ENCODE results near the gene IFITM1. TPM values are rescaled to one million over a fixed set of nuclear protein-coding genes. Genes with fewer than 3 reads are reported as not detected.
"Not testable (repeated sequence)": the region's sequence is repeated elsewhere in the genome, so short reads cannot be mapped to it uniquely, and the experiment has no call there.

The IFITM1 gene
- total RNA-seq, 2 experiments from 2014 or later: 1,182 to 1,374 TPM

- Mint-ChIP-seq H3K27ac (peak overlapping the region; percentile 93), H3K36me3 (peaks cover 38% of the 10 kb centered on the region), H3K4me3 (peak overlapping the region; percentile 84), H3K4me1 (peaks cover 26% of the 10 kb centered on the region)
- H3K9me3 Mint-ChIP-seq, H3K27me3 Mint-ChIP-seq: not testable (repeated sequence)
- POLR2A ChIA-PET: interaction anchor here (0.7 to 3.2 kb wide), 14 partner anchors 8 to 500 kb away, joined by 3 to 45 read pairs (median 4); partner anchors contain the start of genes IFITM2 and NLRP6
- DNase-seq (peak; percentile 73), ATAC-seq (ENCODE audit: low read depth) (peak; percentile 14)
Observed at GRCh38 chr11:319121-319887, 5.5 kb downstream of the IFITM1 start.

DNA sequence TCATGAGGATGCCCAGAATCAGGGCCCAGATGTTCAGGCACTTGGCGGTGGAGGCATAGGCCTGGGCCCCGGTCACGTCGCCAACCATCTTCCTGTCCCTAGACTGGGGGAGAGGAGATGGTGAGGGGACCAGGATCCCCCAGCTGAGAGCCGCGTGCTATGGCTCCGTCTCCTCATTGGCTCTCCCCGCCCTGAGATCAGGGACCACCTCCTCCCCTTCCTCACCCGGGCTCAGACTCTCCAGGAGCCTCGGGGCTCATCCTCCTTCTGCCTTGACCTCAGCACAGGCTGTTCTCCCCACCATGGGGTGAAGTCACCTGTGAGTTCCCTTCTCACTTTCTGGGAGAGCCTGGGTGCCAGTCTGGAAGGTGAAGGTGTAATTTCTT lies 6.0 kb downstream of the IFITM1 start:
- DNase-seq, H3K9me3 Mint-ChIP-seq, H3K27me3 Mint-ChIP-seq: not testable (repeated sequence)
- Mint-ChIP-seq H3K27ac (peak overlapping the region; percentile 93), H3K4me1 (peaks cover 31% of the 10 kb centered on the region), H3K36me3 (peaks cover 32% of the 10 kb centered on the region), H3K4me3 (peak overlapping the region; percentile 84)
- ATAC-seq (ENCODE audit: low read depth): peak; percentile 20
- POLR2A ChIA-PET: interaction anchor here (0.7 to 3.2 kb wide), 14 partner anchors 8 to 499 kb away, joined by 3 to 45 read pairs (median 4); partner anchors contain the start of genes IFITM2 and NLRP6

GRCh38 chr11:324156-324555 lies 10.3 kb downstream of the IFITM1 start:
- Mint-ChIP-seq H3K27ac (peak overlapping the region; percentile 67), H3K36me3 (peaks cover 9% of the 10 kb centered on the region), H3K4me1 (peaks cover 48% of the 10 kb centered on the region), H3K4me3 (peak overlapping the region; percentile 69), H3K27me3 (no peaks in the 10 kb centered on the region), H3K9me3 (no peaks in the 10 kb centered on the region)
- POLR2A ChIA-PET: interaction anchor here (0.8 to 6.2 kb wide), 8 partner anchors 12 to 126 kb away, joined by 3 to 71 read pairs (median 4); partner anchors contain the start of genes PTDSS2 and SIGIRR
- DNase-seq: peak; percentile 26
- no peak for ATAC-seq (ENCODE audit: low read depth)

DNA sequence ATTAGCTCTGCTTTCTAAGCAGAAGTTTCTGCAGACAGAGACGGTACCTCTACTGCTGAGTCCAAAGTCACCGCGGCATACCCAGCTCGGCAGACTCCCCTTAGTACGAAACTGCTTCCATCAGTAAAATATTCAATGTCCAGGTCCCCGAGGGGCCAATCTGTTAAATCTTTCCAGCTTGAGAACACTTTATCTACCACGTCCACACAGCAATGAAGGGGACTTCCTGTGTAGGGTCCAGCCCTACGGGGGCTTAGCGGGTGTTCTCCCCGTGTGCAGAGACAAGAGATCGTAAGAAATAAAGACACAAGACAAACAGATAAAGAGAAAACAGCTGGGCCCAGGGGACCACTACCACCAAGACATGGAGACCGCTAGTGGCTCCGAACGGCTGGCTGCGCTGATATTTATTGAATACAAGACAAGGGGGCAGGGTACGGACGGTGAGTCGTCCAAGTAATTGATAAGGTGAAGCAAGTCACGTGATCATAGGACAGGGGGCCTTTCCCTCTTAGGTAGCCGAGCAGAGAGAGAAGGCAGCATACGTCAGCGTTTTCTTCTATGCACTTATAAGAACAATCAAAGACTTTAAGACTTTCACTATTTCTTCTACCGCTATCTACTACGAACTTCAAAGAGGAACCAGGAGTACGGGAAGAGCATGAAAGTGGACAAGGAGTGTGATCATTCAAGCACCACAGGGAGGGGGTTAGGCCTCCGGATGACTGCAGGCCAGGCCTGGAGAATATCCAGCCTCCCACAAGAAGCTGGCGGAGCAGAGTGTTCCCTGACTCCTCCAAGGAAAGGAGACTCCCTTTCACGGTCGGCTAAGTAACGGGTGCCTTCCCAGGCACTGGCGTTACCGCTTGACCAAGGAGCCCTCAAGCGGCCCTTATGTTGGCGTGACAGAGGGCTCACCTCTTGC lies 11.0 kb downstream of the IFITM1 start:
- Mint-ChIP-seq H3K27ac (peak overlapping the region; percentile 67), H3K4me1 (peaks cover 53% of the 10 kb centered on the region), H3K4me3 (peak overlapping the region; percentile 69)
- not testable (repeated sequence) for H3K36me3 Mint-ChIP-seq; H3K27me3 Mint-ChIP-seq; H3K9me3 Mint-ChIP-seq; ATAC-seq (ENCODE audit: low read depth)
- POLR2A ChIA-PET: interaction anchor here (0.6 to 6.2 kb wide), 10 partner anchors 8 to 126 kb away, joined by 3 to 71 read pairs (median 4); partner anchors contain the start of genes PTDSS2 and SIGIRR
- peak; percentile 30 for DNase-seq

GRCh38 chr11:325796-326591 lies 12.2 kb downstream of the IFITM1 start:
- POLR2A ChIA-PET: interaction anchor here (0.6 to 6.2 kb wide), 14 partner anchors 9 to 123 kb away, joined by 3 to 103 read pairs (median 9); partner anchors contain the start of genes IFITM1, IFITM2 and NLRP6
- Mint-ChIP-seq H3K9me3 (no peaks in the 10 kb centered on the region), H3K4me1 (peaks cover 58% of the 10 kb centered on the region), H3K36me3 (peaks cover 1% of the 10 kb centered on the region), H3K4me3 (peak overlapping the region; percentile 86), H3K27ac (peak overlapping the region; percentile 100), H3K27me3 (no peaks in the 10 kb centered on the region)
- ATAC-seq (ENCODE audit: low read depth) (peak; percentile 7), DNase-seq (peak; percentile 22)

GRCh38 chr11:326592-326841 lies 12.7 kb downstream of the IFITM1 start:
- Mint-ChIP-seq H3K27ac (peak overlapping the region; percentile 100), H3K36me3 (peaks cover 4% of the 10 kb centered on the region), H3K27me3 (no peaks in the 10 kb centered on the region), H3K4me1 (peaks cover 63% of the 10 kb centered on the region), H3K4me3 (peak overlapping the region; percentile 86), H3K9me3 (no peaks in the 10 kb centered on the region)
- ATAC-seq (ENCODE audit: low read depth): peak; percentile 6
- POLR2A ChIA-PET: interaction anchor here (1.0 to 6.2 kb wide), 11 partner anchors 10 to 123 kb away, joined by 4 to 103 read pairs (median 9); partner anchors contain the start of genes IFITM1, IFITM2 and NLRP6
- DNase-seq: peak; percentile 66

- H3K27me3 Mint-ChIP-seq: no peaks in the 10 kb centered on the region
- H3K27ac Mint-ChIP-seq: peak overlapping the region; percentile 100
- DNase-seq: peak; percentile 77
- ATAC-seq (ENCODE audit: low read depth): peak; percentile 62
- peaks cover 68% of the 10 kb centered on the region for H3K4me1 Mint-ChIP-seq
- POLR2A ChIA-PET: interaction anchor here (0.8 to 6.2 kb wide), 15 partner anchors 11 to 122 kb away, joined by 3 to 103 read pairs (median 8); partner anchors contain the start of genes IFITM1, IFITM2, NLRP6 and PGGHG
- H3K9me3 Mint-ChIP-seq: peaks cover 1% of the 10 kb centered on the region
- H3K4me3 Mint-ChIP-seq: peak overlapping the region; percentile 86
- H3K36me3 Mint-ChIP-seq: peaks cover 6% of the 10 kb centered on the region
Observed at GRCh38 chr11:326842-327580, 13.2 kb downstream of the IFITM1 start.

DNA sequence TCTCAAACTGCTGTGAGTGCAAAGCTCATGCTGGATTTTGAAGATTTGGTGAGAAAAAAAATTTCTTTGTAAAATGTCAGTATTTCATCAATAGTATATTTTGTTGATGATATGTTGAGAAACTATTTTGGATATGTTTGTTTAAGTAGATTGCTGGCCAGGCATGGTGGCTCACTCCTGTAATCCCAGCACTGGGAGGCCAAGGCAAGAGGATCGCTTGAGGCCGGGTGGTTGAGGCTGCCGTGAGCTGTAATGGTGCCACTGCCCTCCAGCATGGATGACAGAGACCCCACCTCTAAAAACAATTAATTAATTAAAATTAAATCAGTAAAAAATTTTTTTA lies 13.7 kb downstream of the IFITM1 start:
- Mint-ChIP-seq H3K27ac (peak overlapping the region; percentile 100), H3K9me3 (peaks cover 1% of the 10 kb centered on the region), H3K36me3 (peaks cover 9% of the 10 kb centered on the region), H3K4me1 (peaks cover 69% of the 10 kb centered on the region), H3K4me3 (peak overlapping the region; percentile 86), H3K27me3 (no peaks in the 10 kb centered on the region)
- POLR2A ChIA-PET: interaction anchor here (0.8 to 6.2 kb wide), 13 partner anchors 11 to 122 kb away, joined by 3 to 103 read pairs (median 9); partner anchors contain the start of genes IFITM1, IFITM2, NLRP6 and PGGHG
- no peak for DNase-seq
- no peak for ATAC-seq (ENCODE audit: low read depth)

- no peak for ATAC-seq (ENCODE audit: low read depth)
Observed at GRCh38 chr11:328012-328411, 14.2 kb downstream of the IFITM1 start.

DNA sequence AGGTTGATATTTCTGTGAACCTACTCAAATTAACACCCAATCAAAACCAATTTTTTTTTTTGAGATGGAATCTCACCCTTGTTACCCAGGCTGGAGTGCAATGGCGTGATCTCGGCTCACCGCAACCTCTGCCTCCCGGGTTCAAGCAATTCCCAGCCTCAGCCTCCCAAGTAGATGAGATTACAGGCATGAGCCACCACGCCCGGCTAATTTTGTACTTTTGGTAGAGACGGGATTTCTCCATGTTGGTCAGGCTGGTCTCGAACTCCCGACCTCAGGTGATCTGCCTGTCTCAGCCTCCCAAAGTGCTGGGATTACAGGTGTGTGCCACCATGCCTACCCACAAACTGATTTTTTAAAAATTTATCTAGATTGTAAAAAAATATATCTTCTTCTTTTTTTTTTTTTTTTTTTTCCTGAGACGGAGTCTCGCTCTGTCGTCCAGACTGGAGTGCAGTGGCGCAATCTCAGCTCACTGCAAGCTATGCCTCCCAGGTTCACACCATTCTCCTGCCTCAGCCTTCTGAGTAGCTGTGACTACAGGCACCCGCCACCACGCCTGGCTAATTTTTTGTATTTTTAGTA lies 14.8 kb downstream of the IFITM1 start:
- Mint-ChIP-seq H3K27ac (peak overlapping the region; percentile 89), H3K4me3 (peak overlapping the region; percentile 62), H3K36me3 (peaks cover 15% of the 10 kb centered on the region), H3K4me1 (peaks cover 74% of the 10 kb centered on the region)
- POLR2A ChIA-PET: interaction anchor here (0.7 to 5.6 kb wide), 11 partner anchors 9 to 121 kb away, joined by 4 to 103 read pairs (median 14); partner anchors contain the start of genes BET1L, IFITM1 and RIC8A
- peak; percentile 30 for DNase-seq
- not testable (repeated sequence) for H3K27me3 Mint-ChIP-seq; H3K9me3 Mint-ChIP-seq; ATAC-seq (ENCODE audit: low read depth)

More at GRCh38 chr11:328012-328411, 14.2 kb downstream of the IFITM1 start:
- no peaks in the 10 kb centered on the region for H3K27me3 Mint-ChIP-seq
- H3K36me3 Mint-ChIP-seq: peaks cover 13% of the 10 kb centered on the region
- no peak overlapping the region for H3K4me3 Mint-ChIP-seq
- POLR2A ChIA-PET: interaction anchor here (0.8 to 6.2 kb wide), 10 partner anchors 12 to 45 kb away, joined by 3 to 103 read pairs (median 11); partner anchors contain the start of genes IFITM1, IFITM2 and PGGHG
- H3K4me1 Mint-ChIP-seq: peaks cover 73% of the 10 kb centered on the region
- DNase-seq: peak; percentile 32
- H3K27ac Mint-ChIP-seq: peak overlapping the region; percentile 64
- H3K9me3 Mint-ChIP-seq: peaks cover 1% of the 10 kb centered on the region

GRCh38 chr11:329886-330253 lies 16.0 kb downstream of the IFITM1 start:
- Mint-ChIP-seq H3K9me3 (peaks cover 3% of the 10 kb centered on the region), H3K36me3 (peaks cover 18% of the 10 kb centered on the region), H3K4me1 (peaks cover 66% of the 10 kb centered on the region), H3K4me3 (peak overlapping the region; percentile 62), H3K27me3 (no peaks in the 10 kb centered on the region), H3K27ac (peak overlapping the region; percentile 89)
- DNase-seq (no peak), ATAC-seq (ENCODE audit: low read depth) (no peak)
- POLR2A ChIA-PET: interaction anchor here (0.6 to 5.6 kb wide), 15 partner anchors 10 to 206 kb away, joined by 3 to 103 read pairs (median 4); partner anchors contain the start of genes BET1L, IFITM1, RIC8A and SIGIRR
